Endothelial cell (in vitro differentiated cells): ENCODE measurements around the gene CATSPERZ. TPM values are rescaled to one million over a fixed set of nuclear protein-coding genes. Genes with fewer than 3 reads are reported as not detected.
"Not testable (repeated sequence)": the region's sequence is repeated elsewhere in the genome, so short reads cannot be mapped to it uniquely, and the experiment has no call there.

Experiments
- DNase-seq: peaks from one replicate; pipeline ENCODE4 v3.0.0; 2021; ENCODE audit warnings: low spot score
- H3K27ac Mint-ChIP-seq: one replicate; pipeline ENCODE4 v1.8.0; 2021; ENCODE audit warnings: mixed read lengths, inconsistent platforms; ENCODE audit not compliant: unreplicated experiment
- H3K27me3 Mint-ChIP-seq: one replicate; pipeline ENCODE4 v1.8.0; 2021; ENCODE audit warnings: mild to moderate bottlenecking, moderate library complexity, mixed read lengths, inconsistent platforms; ENCODE audit not compliant: unreplicated experiment
- H3K36me3 Mint-ChIP-seq: one replicate; pipeline ENCODE4 v1.8.0; 2021; ENCODE audit warnings: mild to moderate bottlenecking, low read depth, mixed read lengths, inconsistent platforms; ENCODE audit not compliant: unreplicated experiment
- H3K4me1 Mint-ChIP-seq: one replicate; pipeline ENCODE4 v1.8.0; 2021; ENCODE audit warnings: mild to moderate bottlenecking, mixed read lengths, inconsistent platforms; ENCODE audit not compliant: unreplicated experiment
- H3K4me3 Mint-ChIP-seq: one replicate; pipeline ENCODE4 v1.8.0; 2021; ENCODE audit warnings: mild to moderate bottlenecking, mixed read lengths, inconsistent platforms; ENCODE audit not compliant: unreplicated experiment
- H3K9me3 Mint-ChIP-seq: one replicate; pipeline ENCODE4 v1.8.0; 2021; ENCODE audit warnings: mixed read lengths, inconsistent platforms; ENCODE audit not compliant: unreplicated experiment
- CTCF ChIP-seq: fragments of 200-600 bp; sonication (generic); IDR thresholded peaks from one replicate; pipeline ENCODE4 v1.5.0; 2021; ENCODE audit warnings: antibody characterized with exemption; ENCODE audit not compliant: unreplicated experiment
- total RNA-seq: library from RNA; stranded (reverse); fragmentation: NEBNext Ultra II Directional; extraction: Animal tissue kit (Norgen Biotek cat#: 25700); gene quantifications from one replicate; pipeline ENCODE4 v1.2.1, GENCODE V29; 2021; ENCODE audit not compliant: unreplicated experiment

Gene CATSPERZ
- total RNA-seq, 1 donor from 2014 or later, result 0.38 TPM

GRCh38 chr11:64321026-64321425 lies 20.9 kb downstream of the CATSPERZ start:
- H3K27ac Mint-ChIP-seq, result peak overlapping the region; percentile 81
- H3K36me3 Mint-ChIP-seq, result peaks cover 23% of the 10 kb centered on the region

GRCh38 chr11:64321533-64321932 lies 21.4 kb downstream of the CATSPERZ start:
- no peak for DNase-seq
- peaks cover 20% of the 10 kb centered on the region for H3K4me1 Mint-ChIP-seq
- no peak for TF ChIP-seq CTCF
- no peak overlapping the region for H3K27ac Mint-ChIP-seq
- H3K9me3 Mint-ChIP-seq, result no peaks in the 10 kb centered on the region
- H3K27me3 Mint-ChIP-seq, result peaks cover 12% of the 10 kb centered on the region
- peak overlapping the region; percentile 54 for H3K4me3 Mint-ChIP-seq
- peaks cover 21% of the 10 kb centered on the region for H3K36me3 Mint-ChIP-seq

More at GRCh38 chr11:64321026-64321425, 20.9 kb downstream of the CATSPERZ start:
- no peak for TF ChIP-seq CTCF
- Mint-ChIP-seq H3K4me3 (peak overlapping the region; percentile 87), H3K4me1 (peaks cover 23% of the 10 kb centered on the region), H3K9me3 (no peaks in the 10 kb centered on the region), H3K27me3 (peaks cover 12% of the 10 kb centered on the region)
- DNase-seq, result no peak

- H3K9me3 Mint-ChIP-seq, result no peaks in the 10 kb centered on the region
- DNase-seq, result no peak
- no peak overlapping the region for H3K27ac Mint-ChIP-seq
- H3K4me3 Mint-ChIP-seq, result no peak overlapping the region
- H3K27me3 Mint-ChIP-seq, result peaks cover 12% of the 10 kb centered on the region
- TF ChIP-seq CTCF, result no peak
- H3K4me1 Mint-ChIP-seq, result peaks cover 15% of the 10 kb centered on the region
- peaks cover 18% of the 10 kb centered on the region for H3K36me3 Mint-ChIP-seq
Observed at GRCh38 chr11:64322925-64323260, 22.7 kb downstream of the CATSPERZ start.

- peaks cover 15% of the 10 kb centered on the region for H3K4me1 Mint-ChIP-seq
- no peak overlapping the region for H3K27ac Mint-ChIP-seq
- peaks cover 18% of the 10 kb centered on the region for H3K36me3 Mint-ChIP-seq
- H3K4me3 Mint-ChIP-seq, result no peak overlapping the region
- no peaks in the 10 kb centered on the region for H3K9me3 Mint-ChIP-seq
- H3K27me3 Mint-ChIP-seq, result peaks cover 12% of the 10 kb centered on the region
- no peak for TF ChIP-seq CTCF
- no peak for DNase-seq
Observed at GRCh38 chr11:64323373-64323772, 23.2 kb downstream of the CATSPERZ start.

GRCh38 chr11:64323984-64324383 lies 23.8 kb downstream of the CATSPERZ start:
- not testable (repeated sequence) for DNase-seq

More at GRCh38 chr11:64323984-64324383, 23.8 kb downstream of the CATSPERZ start:
- Mint-ChIP-seq H3K4me1 (peaks cover 13% of the 10 kb centered on the region), H3K36me3 (peaks cover 18% of the 10 kb centered on the region), H3K27ac (peak overlapping the region; percentile 57), H3K27me3 (peaks cover 11% of the 10 kb centered on the region)
- not testable (repeated sequence) for H3K9me3 Mint-ChIP-seq, H3K4me3 Mint-ChIP-seq
